ENCODE results near the gene FLNB. TPM values are rescaled to one million over a fixed set of nuclear protein-coding genes. Genes with fewer than 3 reads are reported as not detected.

Gene FLNB
- total and polyA plus RNA-seq, 2 of the 13 experiments (the other 11 are each of a cell fraction or from before 2014, with no cell fraction given), result 106 to 130 TPM

DNA sequence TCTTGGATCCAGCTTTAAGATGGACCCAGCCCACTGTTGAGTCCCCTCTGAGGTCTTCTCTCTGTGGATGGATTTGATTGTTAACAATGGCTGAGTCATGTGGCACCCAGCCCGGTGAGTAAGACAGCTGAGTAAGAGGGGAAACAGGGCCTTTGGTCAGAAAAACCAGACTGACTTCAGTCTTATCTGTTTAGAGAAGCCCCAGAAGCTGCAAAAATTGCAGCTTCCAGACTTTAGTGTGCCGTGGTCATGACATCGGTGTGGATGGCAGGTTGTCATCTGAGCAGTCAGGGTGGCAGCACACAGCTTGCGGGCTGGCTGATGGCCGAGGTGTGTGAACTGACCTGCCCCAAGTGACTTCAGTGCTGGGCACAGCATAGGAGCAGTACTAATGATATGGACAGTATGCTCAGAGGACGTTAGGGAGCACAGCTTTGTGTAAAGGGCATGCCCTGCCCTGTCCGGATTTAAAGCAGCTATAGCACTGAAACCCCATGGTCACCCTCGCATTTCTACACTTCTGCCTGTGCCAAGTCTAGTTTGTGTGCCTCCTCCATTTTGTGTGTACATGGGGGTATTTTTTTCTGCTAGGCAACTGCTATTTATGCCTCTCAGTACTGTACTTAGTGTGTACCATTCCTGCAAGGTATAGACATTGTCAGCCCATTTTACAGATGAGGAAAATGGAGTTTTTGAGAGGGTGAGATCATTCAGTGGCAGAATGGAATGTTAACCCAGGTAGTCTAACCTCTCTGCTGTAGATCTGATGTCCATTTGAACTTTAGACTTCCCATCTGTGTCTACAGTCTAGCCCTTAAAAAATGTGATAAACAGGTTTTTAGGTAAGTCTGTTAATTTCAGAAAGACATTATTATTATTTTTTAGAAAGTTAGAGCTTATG lies 44.4 kb downstream of the FLNB start (continued):
- TF ChIP-seq ZFP36L1 (CRISPR knock-in tag; IDR thresholded peaks at IDR 0.05) (no peak), REXO4 (CRISPR knock-in tag; IDR thresholded peaks at IDR 0.05; ENCODE audit: borderline replicate concordance) (no peak), ZBTB42 (CRISPR knock-in tag; IDR thresholded peaks at IDR 0.05) (no peak), MTA3 (CRISPR knock-in tag; IDR thresholded peaks at IDR 0.05) (no peak), ZNF572 (CRISPR knock-in tag; IDR thresholded peaks at IDR 0.05) (no peak), FOXP1 (IDR thresholded peaks at IDR 0.05) (no peak), FOXP1 (CRISPR knock-in tag; IDR thresholded peaks at IDR 0.05) (no peak), SMYD3 (CRISPR knock-in tag; IDR thresholded peaks at IDR 0.05) (no peak), ZNF652 (CRISPR knock-in tag; IDR thresholded peaks at IDR 0.05; ENCODE audit: borderline replicate concordance, low read depth) (no peak), MBD4 (IDR thresholded peaks at IDR 0.05; ENCODE audit: borderline replicate concordance, low read length) (no peak), ZFP82 (CRISPR knock-in tag; IDR thresholded peaks at IDR 0.05; ENCODE audit: borderline replicate concordance) (peak; percentile 45; the same call in 1 of the 2 replicates), ZMYM3 (CRISPR knock-in tag; IDR thresholded peaks at IDR 0.05) (peak; percentile 99), NFYB (CRISPR knock-in tag; IDR thresholded peaks at IDR 0.05) (no peak), ZNF24 (IDR thresholded peaks at IDR 0.05) (peak; percentile 54; the same call in 1 of the 2 replicates), ZNF484 (CRISPR knock-in tag; IDR thresholded peaks at IDR 0.05; ENCODE audit: borderline replicate concordance, low read depth) (no peak), KAT2B (IDR thresholded peaks at IDR 0.05; ENCODE audit: borderline replicate concordance, low read depth, low read length) (no peak), NR2F1 (CRISPR knock-in tag; IDR thresholded peaks at IDR 0.05) (0 out of 4 replicates have a peak, but pooled peaks of 1 of the 2 experiments have one; percentile 15), HCFC1 (IDR thresholded peaks at IDR 0.05; ENCODE audit: low read depth, low read length) (no peak)
- TF ChIP-seq, protein P1, sequence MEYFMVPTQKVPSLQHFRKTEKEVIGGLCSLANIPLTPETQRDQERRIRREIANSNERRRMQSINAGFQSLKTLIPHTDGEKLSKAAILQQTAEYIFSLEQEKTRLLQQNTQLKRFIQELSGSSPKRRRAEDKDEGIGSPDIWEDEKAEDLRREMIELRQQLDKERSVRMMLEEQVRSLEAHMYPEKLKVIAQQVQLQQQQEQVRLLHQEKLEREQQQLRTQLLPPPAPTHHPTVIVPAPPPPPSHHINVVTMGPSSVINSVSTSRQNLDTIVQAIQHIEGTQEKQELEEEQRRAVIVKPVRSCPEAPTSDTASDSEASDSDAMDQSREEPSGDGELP (IDR thresholded peaks at IDR 0.05; ENCODE audit: borderline replicate concordance, low read depth), result peak; percentile 80; the same call in 1 of the 2 replicates
- TF ChIP-seq, protein P2, sequence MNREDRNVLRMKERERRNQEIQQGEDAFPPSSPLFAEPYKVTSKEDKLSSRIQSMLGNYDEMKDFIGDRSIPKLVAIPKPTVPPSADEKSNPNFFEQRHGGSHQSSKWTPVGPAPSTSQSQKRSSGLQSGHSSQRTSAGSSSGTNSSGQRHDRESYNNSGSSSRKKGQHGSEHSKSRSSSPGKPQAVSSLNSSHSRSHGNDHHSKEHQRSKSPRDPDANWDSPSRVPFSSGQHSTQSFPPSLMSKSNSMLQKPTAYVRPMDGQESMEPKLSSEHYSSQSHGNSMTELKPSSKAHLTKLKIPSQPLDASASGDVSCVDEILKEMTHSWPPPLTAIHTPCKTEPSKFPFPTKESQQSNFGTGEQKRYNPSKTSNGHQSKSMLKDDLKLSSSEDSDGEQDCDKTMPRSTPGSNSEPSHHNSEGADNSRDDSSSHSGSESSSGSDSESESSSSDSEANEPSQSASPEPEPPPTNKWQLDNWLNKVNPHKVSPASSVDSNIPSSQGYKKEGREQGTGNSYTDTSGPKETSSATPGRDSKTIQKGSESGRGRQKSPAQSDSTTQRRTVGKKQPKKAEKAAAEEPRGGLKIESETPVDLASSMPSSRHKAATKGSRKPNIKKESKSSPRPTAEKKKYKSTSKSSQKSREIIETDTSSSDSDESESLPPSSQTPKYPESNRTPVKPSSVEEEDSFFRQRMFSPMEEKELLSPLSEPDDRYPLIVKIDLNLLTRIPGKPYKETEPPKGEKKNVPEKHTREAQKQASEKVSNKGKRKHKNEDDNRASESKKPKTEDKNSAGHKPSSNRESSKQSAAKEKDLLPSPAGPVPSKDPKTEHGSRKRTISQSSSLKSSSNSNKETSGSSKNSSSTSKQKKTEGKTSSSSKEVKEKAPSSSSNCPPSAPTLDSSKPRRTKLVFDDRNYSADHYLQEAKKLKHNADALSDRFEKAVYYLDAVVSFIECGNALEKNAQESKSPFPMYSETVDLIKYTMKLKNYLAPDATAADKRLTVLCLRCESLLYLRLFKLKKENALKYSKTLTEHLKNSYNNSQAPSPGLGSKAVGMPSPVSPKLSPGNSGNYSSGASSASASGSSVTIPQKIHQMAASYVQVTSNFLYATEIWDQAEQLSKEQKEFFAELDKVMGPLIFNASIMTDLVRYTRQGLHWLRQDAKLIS (CRISPR knock-in tag; IDR thresholded peaks at IDR 0.05), result no peak
- TF ChIP-seq, protein P3, sequence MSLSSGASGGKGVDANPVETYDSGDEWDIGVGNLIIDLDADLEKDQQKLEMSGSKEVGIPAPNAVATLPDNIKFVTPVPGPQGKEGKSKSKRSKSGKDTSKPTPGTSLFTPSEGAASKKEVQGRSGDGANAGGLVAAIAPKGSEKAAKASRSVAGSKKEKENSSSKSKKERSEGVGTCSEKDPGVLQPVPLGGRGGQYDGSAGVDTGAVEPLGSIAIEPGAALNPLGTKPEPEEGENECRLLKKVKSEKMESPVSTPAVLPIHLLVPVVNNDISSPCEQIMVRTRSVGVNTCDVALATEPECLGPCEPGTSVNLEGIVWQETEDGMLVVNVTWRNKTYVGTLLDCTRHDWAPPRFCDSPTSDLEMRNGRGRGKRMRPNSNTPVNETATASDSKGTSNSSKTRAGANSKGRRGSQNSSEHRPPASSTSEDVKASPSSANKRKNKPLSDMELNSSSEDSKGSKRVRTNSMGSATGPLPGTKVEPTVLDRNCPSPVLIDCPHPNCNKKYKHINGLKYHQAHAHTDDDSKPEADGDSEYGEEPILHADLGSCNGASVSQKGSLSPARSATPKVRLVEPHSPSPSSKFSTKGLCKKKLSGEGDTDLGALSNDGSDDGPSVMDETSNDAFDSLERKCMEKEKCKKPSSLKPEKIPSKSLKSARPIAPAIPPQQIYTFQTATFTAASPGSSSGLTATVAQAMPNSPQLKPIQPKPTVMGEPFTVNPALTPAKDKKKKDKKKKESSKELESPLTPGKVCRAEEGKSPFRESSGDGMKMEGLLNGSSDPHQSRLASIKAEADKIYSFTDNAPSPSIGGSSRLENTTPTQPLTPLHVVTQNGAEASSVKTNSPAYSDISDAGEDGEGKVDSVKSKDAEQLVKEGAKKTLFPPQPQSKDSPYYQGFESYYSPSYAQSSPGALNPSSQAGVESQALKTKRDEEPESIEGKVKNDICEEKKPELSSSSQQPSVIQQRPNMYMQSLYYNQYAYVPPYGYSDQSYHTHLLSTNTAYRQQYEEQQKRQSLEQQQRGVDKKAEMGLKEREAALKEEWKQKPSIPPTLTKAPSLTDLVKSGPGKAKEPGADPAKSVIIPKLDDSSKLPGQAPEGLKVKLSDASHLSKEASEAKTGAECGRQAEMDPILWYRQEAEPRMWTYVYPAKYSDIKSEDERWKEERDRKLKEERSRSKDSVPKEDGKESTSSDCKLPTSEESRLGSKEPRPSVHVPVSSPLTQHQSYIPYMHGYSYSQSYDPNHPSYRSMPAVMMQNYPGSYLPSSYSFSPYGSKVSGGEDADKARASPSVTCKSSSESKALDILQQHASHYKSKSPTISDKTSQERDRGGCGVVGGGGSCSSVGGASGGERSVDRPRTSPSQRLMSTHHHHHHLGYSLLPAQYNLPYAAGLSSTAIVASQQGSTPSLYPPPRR (CRISPR knock-in tag; IDR thresholded peaks at IDR 0.05; ENCODE audit: borderline replicate concordance), result no peak
